ENCODE results near the gene LRP1B. TPM values are rescaled to one million over a fixed set of nuclear protein-coding genes. Genes with fewer than 3 reads are reported as not detected.
"Not testable (repeated sequence)": the region's sequence is repeated elsewhere in the genome, so short reads cannot be mapped to it uniquely, and the experiment has no call there.

LRP1B gene
- total RNA-seq, 2 donors from 2014 or later = 0.91 to 1.2 TPM

DNA sequence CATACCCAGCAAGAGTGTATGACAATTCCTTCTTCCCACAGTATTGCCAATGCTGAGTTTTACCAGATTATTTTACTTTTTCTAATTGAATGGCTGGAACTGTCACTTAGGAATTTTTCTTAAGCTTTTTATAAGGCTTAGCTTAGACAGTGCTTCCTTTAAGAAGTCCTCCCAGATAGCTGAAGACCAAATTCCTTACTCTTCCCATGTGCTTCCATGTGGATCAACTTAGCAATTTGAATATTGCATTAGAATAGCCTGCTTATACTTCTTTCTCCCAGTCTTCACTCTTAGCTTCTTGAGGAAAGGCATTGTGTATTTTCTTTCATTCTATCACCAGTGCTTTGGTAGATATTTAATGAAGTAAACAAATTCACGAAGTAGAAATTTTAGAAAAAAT, 1144.4 kb downstream of the LRP1B start:
- Histone ChIP-seq H3K4me3 (no peak overlapping the region), H3K27me3 (replicated peaks; ENCODE audit: insufficient read depth) (no peaks in the 10 kb centered on the region), H3K9me3 (no peaks in the 10 kb centered on the region), H3K4me1 (replicated peaks) (no peaks in the 10 kb centered on the region), H3K27ac (no peak overlapping the region), H3K36me3 (no peaks in the 10 kb centered on the region)
- intact Hi-C loops (cut with DNase I) = no loop called here
- DNase-seq (ENCODE audit: low spot score) = no peak
- 91% methylated on average over 1 of the region's 1 CpG for WGBS
- TF ChIP-seq POLR2A (IDR thresholded peaks at IDR 0.05) = no peak
- TF ChIP-seq, protein P1, sequence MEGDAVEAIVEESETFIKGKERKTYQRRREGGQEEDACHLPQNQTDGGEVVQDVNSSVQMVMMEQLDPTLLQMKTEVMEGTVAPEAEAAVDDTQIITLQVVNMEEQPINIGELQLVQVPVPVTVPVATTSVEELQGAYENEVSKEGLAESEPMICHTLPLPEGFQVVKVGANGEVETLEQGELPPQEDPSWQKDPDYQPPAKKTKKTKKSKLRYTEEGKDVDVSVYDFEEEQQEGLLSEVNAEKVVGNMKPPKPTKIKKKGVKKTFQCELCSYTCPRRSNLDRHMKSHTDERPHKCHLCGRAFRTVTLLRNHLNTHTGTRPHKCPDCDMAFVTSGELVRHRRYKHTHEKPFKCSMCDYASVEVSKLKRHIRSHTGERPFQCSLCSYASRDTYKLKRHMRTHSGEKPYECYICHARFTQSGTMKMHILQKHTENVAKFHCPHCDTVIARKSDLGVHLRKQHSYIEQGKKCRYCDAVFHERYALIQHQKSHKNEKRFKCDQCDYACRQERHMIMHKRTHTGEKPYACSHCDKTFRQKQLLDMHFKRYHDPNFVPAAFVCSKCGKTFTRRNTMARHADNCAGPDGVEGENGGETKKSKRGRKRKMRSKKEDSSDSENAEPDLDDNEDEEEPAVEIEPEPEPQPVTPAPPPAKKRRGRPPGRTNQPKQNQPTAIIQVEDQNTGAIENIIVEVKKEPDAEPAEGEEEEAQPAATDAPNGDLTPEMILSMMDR (IDR thresholded peaks at IDR 0.05) = no peak
- no peak for TF ChIP-seq POLR2AphosphoS5 (IDR thresholded peaks at IDR 0.05)

DNA sequence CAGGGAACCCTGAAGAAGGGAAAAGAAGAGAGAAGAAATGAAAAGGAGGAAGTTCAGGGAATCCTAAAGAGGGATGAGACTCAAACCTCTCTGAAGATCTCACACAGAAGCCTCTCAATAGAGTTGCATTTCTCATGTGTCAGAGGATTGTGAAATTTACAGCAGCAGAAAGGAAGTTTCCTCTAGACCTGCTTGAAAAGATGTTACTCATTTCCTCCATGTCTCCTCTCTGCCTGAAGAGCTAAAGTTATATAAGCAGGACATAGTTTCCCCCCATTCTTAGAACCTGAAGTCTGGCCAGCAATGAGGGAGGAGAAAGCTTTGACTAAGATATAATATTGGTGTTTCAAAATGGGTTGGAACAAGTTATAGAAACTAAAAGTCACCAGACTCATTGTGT, 1155.6 kb downstream of the LRP1B start:
- no peak overlapping the region for H3K27ac ChIP-seq
- no peaks in the 10 kb centered on the region for H3K4me1 ChIP-seq (replicated peaks)
- no peaks in the 10 kb centered on the region for H3K27me3 ChIP-seq (replicated peaks; ENCODE audit: insufficient read depth)
- intact Hi-C loops (cut with DNase I) = no loop called here
- DNase-seq (ENCODE audit: low spot score) = no peak
- TF ChIP-seq POLR2A (IDR thresholded peaks at IDR 0.05) = no peak
- TF ChIP-seq, protein P1 (IDR thresholded peaks at IDR 0.05) = no peak
- H3K36me3 ChIP-seq = no peaks in the 10 kb centered on the region
- no peaks in the 10 kb centered on the region for H3K9me3 ChIP-seq
- H3K4me3 ChIP-seq = no peak overlapping the region

DNA sequence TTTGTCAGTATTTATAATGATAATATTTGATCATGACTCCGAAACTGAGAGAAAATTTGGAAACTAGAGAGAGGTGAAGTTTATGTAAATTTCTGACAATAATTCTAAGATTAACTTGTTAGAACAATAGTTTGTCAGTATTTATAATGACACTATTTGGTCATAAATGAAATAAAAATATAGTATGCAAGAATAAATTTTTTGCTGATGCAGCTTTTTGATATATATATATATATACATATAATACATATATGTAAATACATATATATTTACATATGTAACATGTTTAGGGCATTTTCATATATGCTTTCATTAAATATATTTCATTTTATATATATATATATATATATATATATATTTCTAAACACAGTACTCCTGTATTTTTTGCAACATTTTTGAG, 1158.1 kb downstream of the LRP1B start:
- intact Hi-C loops (cut with DNase I) = no loop called here
- DNase-seq (ENCODE audit: low spot score) = no peak

DNA sequence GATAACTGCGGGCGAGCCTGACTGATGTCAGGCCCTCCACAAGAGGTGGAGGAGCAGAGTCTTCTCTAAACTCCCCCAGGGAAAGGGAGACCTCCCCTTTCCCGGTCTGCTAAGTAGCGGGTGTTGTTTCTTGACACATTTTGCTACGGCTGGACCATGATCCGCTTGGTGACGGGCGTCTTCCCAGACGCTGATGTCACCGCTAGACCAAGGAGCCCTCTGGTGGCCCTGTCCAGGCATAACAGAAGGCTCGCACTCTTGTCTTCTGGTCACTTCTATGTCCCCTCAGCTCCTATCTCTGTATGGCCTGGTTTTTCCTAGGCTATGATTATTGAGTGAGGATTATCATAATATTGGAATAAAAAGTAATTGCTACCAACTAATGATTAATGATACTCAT, 1166.5 kb downstream of the LRP1B start:
- H3K4me1 ChIP-seq (replicated peaks); H3K27me3 ChIP-seq (replicated peaks; ENCODE audit: insufficient read depth); H3K27ac ChIP-seq; H3K4me3 ChIP-seq; intact Hi-C loops (cut with DNase I); H3K36me3 ChIP-seq; DNase-seq (ENCODE audit: low spot score); H3K9me3 ChIP-seq: not testable (repeated sequence)
- WGBS = 88% methylated on average over 11 of the region's 11 CpGs

More for the DNA sequence above, 1158.1 kb downstream of the LRP1B start:
- H3K36me3 ChIP-seq = no peaks in the 10 kb centered on the region
- no peaks in the 10 kb centered on the region for H3K9me3 ChIP-seq
- no peak overlapping the region for H3K27ac ChIP-seq
- 89% methylated on average over 1 of the region's 1 CpG for WGBS
- H3K4me1 ChIP-seq (replicated peaks) = no peaks in the 10 kb centered on the region
- no peak overlapping the region for H3K4me3 ChIP-seq
- TF ChIP-seq, protein P1 (IDR thresholded peaks at IDR 0.05) = no peak
- TF ChIP-seq POLR2AphosphoS5 (IDR thresholded peaks at IDR 0.05) = no peak
- no peak for TF ChIP-seq POLR2A (IDR thresholded peaks at IDR 0.05)
- no peaks in the 10 kb centered on the region for H3K27me3 ChIP-seq (replicated peaks; ENCODE audit: insufficient read depth)

DNA sequence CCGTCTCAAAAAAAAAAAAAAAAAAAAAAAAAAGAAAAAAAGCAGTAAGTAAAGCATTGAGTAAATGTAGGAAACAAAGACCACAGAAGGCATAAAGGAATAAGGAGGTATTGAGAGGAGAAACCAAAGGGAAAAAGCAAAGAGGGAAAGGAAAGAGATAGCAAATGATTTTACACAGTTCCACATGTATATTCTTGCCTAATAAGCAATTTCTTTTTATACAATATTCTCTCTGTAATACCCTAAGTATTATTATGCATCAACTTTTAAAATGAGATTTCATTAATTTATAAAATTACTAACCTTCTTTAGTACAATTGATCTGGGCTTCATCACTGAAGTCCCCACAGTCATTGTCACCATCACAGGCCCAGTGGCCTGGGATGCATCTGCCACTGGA, 1180.9 kb downstream of the LRP1B start:
- Histone ChIP-seq H3K4me1 (replicated peaks) (no peaks in the 10 kb centered on the region), H3K27ac (no peak overlapping the region), H3K9me3 (no peaks in the 10 kb centered on the region), H3K27me3 (replicated peaks; ENCODE audit: insufficient read depth) (no peaks in the 10 kb centered on the region), H3K4me3 (no peak overlapping the region), H3K36me3 (no peaks in the 10 kb centered on the region)
- DNase-seq (ENCODE audit: low spot score) = no peak
- TF ChIP-seq, protein P1 (IDR thresholded peaks at IDR 0.05) = no peak
- TF ChIP-seq POLR2AphosphoS5 (IDR thresholded peaks at IDR 0.05) = no peak
- no peak for TF ChIP-seq POLR2A (IDR thresholded peaks at IDR 0.05)
- intact Hi-C loops (cut with DNase I) = no loop called here
- WGBS = 100% methylated on average over 1 of the region's 1 CpG
